H1 (cell line): ENCODE data around the gene EFEMP2. TPM values are rescaled to one million over a fixed set of nuclear protein-coding genes. Genes with fewer than 3 reads are reported as not detected.
"Not testable (repeated sequence)": the region's sequence is repeated elsewhere in the genome, so short reads cannot be mapped to it uniquely, and the experiment has no call there.

ENCODE experiments used
- CTCF ChIA-PET: fragments of 300-600 bp; sonication (Branson Sonifier 250); formaldehyde crosslinking; loops from one replicate; lab custom pipeline; 2021; ENCODE audit not compliant: partially characterized antibody; lab: Charles Lee
- POLR2A ChIA-PET: fragments of 300-600 bp; sonication (Branson Sonifier 250); formaldehyde crosslinking; loops from one replicate; lab custom pipeline; 2021; ENCODE audit warnings: inconsistent platforms; ENCODE audit not compliant: partially characterized antibody; lab: Charles Lee
- DNase-seq, 2 experiments: peaks; one replicate each; pipeline versions ENCODE4 v3.0.0 to v3.0.0-alpha.2; 2010 to 2022; ENCODE audit warnings: low spot score in 2 of 2, low read depth in 1 of 2, mixed read lengths in 1 of 2
- FAIRE-seq: peaks from 2 replicates; lab custom pipeline; 2011; peaks lifted over from hg19 to GRCh38; lab: Jason Lieb, UNC
- H2AFZ ChIP-seq: 2 replicates; pipeline ENCODE4 v1.8.1; 2012; ENCODE audit warnings: low read length, inconsistent platforms
- H2AK5ac ChIP-seq: 2 replicates; pipeline ENCODE4 v1.6.1; 2013; ENCODE audit warnings: low read depth, low read length
- H2BK120ac ChIP-seq: replicated peaks from 2 replicates; pipeline ENCODE3; 2013; ENCODE audit warnings: low read depth, low read length, inconsistent platforms
- H2BK12ac ChIP-seq: 2 replicates; pipeline ENCODE4 v1.6.1; 2013; ENCODE audit warnings: low read depth, low read length
- H2BK15ac ChIP-seq: 2 replicates; pipeline ENCODE4 v1.6.1; 2013; ENCODE audit warnings: low read length
- H2BK20ac ChIP-seq: 2 replicates; pipeline ENCODE4 v1.6.1; 2013; ENCODE audit warnings: low read length
- H2BK5ac ChIP-seq: 2 replicates; pipeline ENCODE4 v1.6.1; 2013; ENCODE audit warnings: low read depth, low read length
- H3K14ac ChIP-seq: 2 replicates; pipeline ENCODE4 v1.6.1; 2013; ENCODE audit warnings: inconsistent platforms; ENCODE audit not compliant: insufficient read length
- H3K18ac ChIP-seq: 2 replicates; pipeline ENCODE4 v1.6.1; 2013; ENCODE audit warnings: low read length; ENCODE audit errors: extremely low read depth
- H3K23ac ChIP-seq: 2 replicates; pipeline ENCODE4 v1.6.1; 2013; ENCODE audit warnings: inconsistent platforms; ENCODE audit not compliant: insufficient read length
- H3K23me2 ChIP-seq: 2 replicates; pipeline ENCODE4 v1.6.1; 2013; ENCODE audit warnings: low read depth, low read length
- H3K27ac ChIP-seq: 2 replicates; pipeline ENCODE4 v1.6.1; 2011; ENCODE audit warnings: low read depth, low read length, inconsistent platforms
- H3K27me3 ChIP-seq, 4 experiments: replicated peaks in 1 of 4; 1 replicate in 1 of 4; 2 replicates in 3 of 4; pipeline versions ENCODE4 v1.6.1 to v1.8.1; 2011 to 2013; ENCODE audit warnings: low read length in 3 of 4, mild to moderate bottlenecking in 3 of 4, inconsistent platforms in 2 of 4, mixed read lengths in 2 of 4, moderate library complexity in 1 of 4; ENCODE audit not compliant: control insufficient read depth in 3 of 4, insufficient read depth in 3 of 4; ENCODE audit errors: extremely low read depth in 1 of 4
- H3K36me3 ChIP-seq, 4 experiments: 2 replicates each; pipeline versions ENCODE4 v1.6.1 to v1.8.1; 2011 to 2013; ENCODE audit warnings: mild to moderate bottlenecking in 4 of 4, low read length in 3 of 4, moderate library complexity in 2 of 4, control low read depth in 1 of 4, inconsistent platforms in 1 of 4; ENCODE audit not compliant: insufficient read depth in 4 of 4, control insufficient read depth in 2 of 4
- H3K4ac ChIP-seq: replicated peaks from 2 replicates; pipeline ENCODE3; 2013; ENCODE audit warnings: low read length, low read depth, mixed read lengths, inconsistent platforms; ENCODE audit not compliant: insufficient read length
- H3K4me1 ChIP-seq, 4 experiments: replicated peaks in 1 of 4; 1 replicate in 1 of 4; 2 replicates in 3 of 4; pipeline versions ENCODE4 v1.6.1 to v1.8.1; 2011 to 2013; ENCODE audit warnings: low read length in 3 of 4, inconsistent platforms in 2 of 4, mixed read lengths in 1 of 4; ENCODE audit not compliant: insufficient read depth in 4 of 4, control insufficient read depth in 3 of 4
- H3K4me2 ChIP-seq, 2 experiments: 2 replicates each; pipeline versions ENCODE4 v1.6.1 to v1.8.1; 2011 to 2013; ENCODE audit warnings: low read depth in 2 of 2, low read length in 2 of 2, control low read depth in 1 of 2, inconsistent platforms in 1 of 2, mild to moderate bottlenecking in 1 of 2; ENCODE audit not compliant: insufficient read depth in 1 of 2
- H3K4me3 ChIP-seq, 4 experiments: fragments of 200-600, 300-600 bp in 1 of 4; sonication (generic), shearing (Covaris generic), sonication (Bioruptor Twin) in 1 of 4; 2 replicates each; pipeline versions ENCODE4 v1.5.1 to v1.8.1; 2011 to 2016; ENCODE audit warnings: low read length in 4 of 4, low read depth in 3 of 4, control low read depth in 2 of 4, inconsistent platforms in 2 of 4, mild to moderate bottlenecking in 2 of 4, mixed read lengths in 1 of 4, moderate library complexity in 1 of 4; ENCODE audit not compliant: insufficient read depth in 2 of 4; ENCODE audit errors: extremely low read depth in 1 of 4
- H3K56ac ChIP-seq: replicated peaks from 2 replicates; pipeline ENCODE3; 2013; ENCODE audit warnings: low read depth, mild to moderate bottlenecking, mixed read lengths, low read length, inconsistent platforms; ENCODE audit not compliant: insufficient read length
- H3K79me1 ChIP-seq: 2 replicates; pipeline ENCODE4 v1.6.1; 2013; ENCODE audit warnings: low read depth, low read length, control low read depth
- H3K79me2 ChIP-seq, 2 experiments: 2 replicates each; pipeline versions ENCODE4 v1.6.1 to v1.8.1; 2012 to 2013; ENCODE audit warnings: low read length in 2 of 2, mild to moderate bottlenecking in 2 of 2, inconsistent platforms in 1 of 2; ENCODE audit not compliant: insufficient read depth in 2 of 2, control insufficient read depth in 1 of 2
- H3K9ac ChIP-seq, 4 experiments: replicated peaks in 1 of 4; 1 replicate in 1 of 4; 2 replicates in 3 of 4; pipeline versions ENCODE4 v1.6.1 to v1.8.1; 2011 to 2013; ENCODE audit warnings: low read depth in 3 of 4, low read length in 3 of 4, control low read depth in 2 of 4, mild to moderate bottlenecking in 2 of 4, moderate library complexity in 2 of 4, inconsistent platforms in 1 of 4; ENCODE audit errors: extremely low read depth in 1 of 4
- H3K9me3 ChIP-seq, 2 experiments: 2 replicates each; pipeline versions ENCODE4 v1.6.1 to v1.8.1; 2012 to 2013; ENCODE audit warnings: mild to moderate bottlenecking in 2 of 2, moderate library complexity in 2 of 2, control low read depth in 1 of 2, inconsistent platforms in 1 of 2, low read depth in 1 of 2, low read length in 1 of 2, mixed read lengths in 1 of 2; ENCODE audit not compliant: insufficient read depth in 2 of 2
- H4K20me1 ChIP-seq, 2 experiments: replicated peaks in 1 of 2; 2 replicates each; pipeline versions ENCODE3 to v1.8.1; 2011 to 2013; ENCODE audit warnings: inconsistent platforms in 2 of 2, low read length in 2 of 2, mild to moderate bottlenecking in 1 of 2; ENCODE audit not compliant: insufficient read depth in 2 of 2, control insufficient read depth in 1 of 2
- H4K5ac ChIP-seq: 2 replicates; pipeline ENCODE4 v1.6.1; 2013; ENCODE audit warnings: low read length, low read depth, mixed read lengths, inconsistent platforms; ENCODE audit not compliant: insufficient read length
- H4K8ac ChIP-seq: 2 replicates; pipeline ENCODE4 v1.8.0; 2013; ENCODE audit warnings: mild to moderate bottlenecking, moderate library complexity, low read length, inconsistent platforms; ENCODE audit not compliant: insufficient read depth; ENCODE audit errors: extremely low read depth
- H4K91ac ChIP-seq: replicated peaks from 2 replicates; pipeline ENCODE3; 2013; ENCODE audit warnings: low read length, mixed read lengths, inconsistent platforms; ENCODE audit not compliant: insufficient read length
- CTBP2 ChIP-seq: IDR thresholded peaks from 2 replicates; pipeline ENCODE4 v1.7.0; 2011; ENCODE audit warnings: borderline replicate concordance, mild to moderate bottlenecking, moderate library complexity, mixed read lengths, low read length; ENCODE audit not compliant: insufficient read depth, insufficient read length
- NANOG ChIP-seq: IDR thresholded peaks from 2 replicates; pipeline ENCODE4 v1.6.1; 2011; ENCODE audit warnings: low read length, low read depth, mild to moderate bottlenecking, inconsistent platforms; ENCODE audit not compliant: insufficient read depth, poor library complexity, severe bottlenecking
- POLR2A ChIP-seq, 2 experiments: IDR thresholded peaks; 1 replicate in 1 of 2; 2 replicates in 1 of 2; pipeline ENCODE4 v1.6.1; 2011; ENCODE audit warnings: low read depth in 2 of 2, low read length in 2 of 2, mild to moderate bottlenecking in 2 of 2; ENCODE audit errors: control extremely low read depth in 1 of 2
- RNF2 ChIP-seq: fragments of 200-900, 300-1000 bp; sonication (generic); IDR thresholded peaks from 2 replicates; pipeline ENCODE4 v1.7.1; 2016; ENCODE audit warnings: borderline replicate concordance, low read depth, mild to moderate bottlenecking, antibody characterized with exemption, low read length; ENCODE audit not compliant: poor library complexity, severe bottlenecking; ENCODE audit errors: missing control alignments
- SP4 ChIP-seq: IDR thresholded peaks from 2 replicates; pipeline ENCODE4 v1.6.1; 2012; ENCODE audit warnings: low read length, inconsistent platforms
- polyA plus RNA-seq, 7 experiments: library from polyadenylated mRNA; depleted of rRNA in 3 of 7; stranded (reverse) in 5 of 7; unstranded in 2 of 7; fragments of >200 nt in 5 of 7; fragments of 200-250 nt in 2 of 7; gene quantifications; 1 replicate in 5 of 7; 2 replicates in 1 of 7; 4 replicates in 1 of 7; pipeline versions ENCODE4 v1.2.1 to v1.2.3, GENCODE V29; 2011 to 2013; ENCODE audit warnings: missing spikeins in 2 of 7, mixed read lengths in 2 of 7
- total RNA-seq: library from RNA; stranded (reverse); fragmentation: NEBNext Ultra II Directional; extraction: Animal tissue kit (Norgen Biotek cat#: 25700); gene quantifications from 2 replicates; pipeline ENCODE4 v1.2.1, GENCODE V29; 2021
- TF ChIP-seq, protein P1 (sequence below): IDR thresholded peaks from 2 replicates; pipeline ENCODE4 v1.6.1; 2011; ENCODE audit warnings: low read length, improper control_type of control experiment
- TF ChIP-seq, protein P2 (sequence below): IDR thresholded peaks from 2 replicates; pipeline ENCODE4 v1.6.1; 2011; ENCODE audit warnings: low read depth, mild to moderate bottlenecking, low read length; ENCODE audit not compliant: insufficient read depth

EFEMP2 gene
- total and polyA plus RNA-seq, 2 of the 8 experiments (the other 6 are each of a cell fraction or from before 2014, with no cell fraction given): 8.8 to 17.2 TPM

- TF ChIP-seq SP4 (peak; percentile 94; the same call in 1 of the 2 replicates), NANOG (no peak), POLR2A (IDR thresholded peaks at IDR 0.05; ENCODE audit: control extremely low read depth in 1 of 2, low read depth in 2 of 2, low read length in 2 of 2) (peak in 1 of 2 experiments; percentile 41; a peak in 1 of 3 replicates), CTBP2 (no peak), RNF2 (no peak)
- TF ChIP-seq, protein P1, sequence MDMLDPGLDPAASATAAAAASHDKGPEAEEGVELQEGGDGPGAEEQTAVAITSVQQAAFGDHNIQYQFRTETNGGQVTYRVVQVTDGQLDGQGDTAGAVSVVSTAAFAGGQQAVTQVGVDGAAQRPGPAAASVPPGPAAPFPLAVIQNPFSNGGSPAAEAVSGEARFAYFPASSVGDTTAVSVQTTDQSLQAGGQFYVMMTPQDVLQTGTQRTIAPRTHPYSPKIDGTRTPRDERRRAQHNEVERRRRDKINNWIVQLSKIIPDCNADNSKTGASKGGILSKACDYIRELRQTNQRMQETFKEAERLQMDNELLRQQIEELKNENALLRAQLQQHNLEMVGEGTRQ: peak; percentile 60; the same call in 1 of the 2 replicates
- TF ChIP-seq, protein P2, sequence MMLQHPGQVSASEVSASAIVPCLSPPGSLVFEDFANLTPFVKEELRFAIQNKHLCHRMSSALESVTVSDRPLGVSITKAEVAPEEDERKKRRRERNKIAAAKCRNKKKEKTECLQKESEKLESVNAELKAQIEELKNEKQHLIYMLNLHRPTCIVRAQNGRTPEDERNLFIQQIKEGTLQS: peak; percentile 72
Observed at GRCh38 chr11:65833297-65834030, 39.1 kb downstream of the EFEMP2 start, which contains the start of gene SNX32 (continued).

GRCh38 chr11:65832231-65832630, 40.4 kb downstream of the EFEMP2 start:
- H3K9me3 ChIP-seq, H3K79me2 ChIP-seq, H4K20me1 ChIP-seq, H3K23ac ChIP-seq, H3K4ac ChIP-seq, H3K9ac ChIP-seq, H3K4me3 ChIP-seq, H3K14ac ChIP-seq, H4K91ac ChIP-seq, H2BK12ac ChIP-seq, H3K18ac ChIP-seq, H3K79me1 ChIP-seq, H3K27me3 ChIP-seq, H3K4me1 ChIP-seq, H2AFZ ChIP-seq, H3K36me3 ChIP-seq, H2BK20ac ChIP-seq, H3K56ac ChIP-seq, H4K8ac ChIP-seq, DNase-seq, FAIRE-seq, H4K5ac ChIP-seq, H3K27ac ChIP-seq, H2BK5ac ChIP-seq, H2BK120ac ChIP-seq, H2BK15ac ChIP-seq: not testable (repeated sequence)
- peaks cover 22% of the 10 kb centered on the region for H3K23me2 ChIP-seq
- H3K4me2 ChIP-seq: peak overlapping the region in 1 of 2 experiments; percentile 100; a peak in 1 of 4 replicates
- ChIA-PET POLR2A (interaction anchor here (0.6 to 4.0 kb wide), 8 partner anchors 9 to 146 kb away, joined by 3 to 30 read pairs (median 8); partner anchors contain the start of genes CFL1, KAT5 and MUS81), CTCF (interaction anchor here (0.6 to 3.9 kb wide), 20 partner anchors 9 to 227 kb away, joined by 3 to 52 read pairs (median 4); partner anchors contain the start of genes AP5B1, FIBP, KAT5 and MUS81)
- 0 out of 2 replicates have a peak overlapping the region, but pooled peaks have one; percentile 45 for H2AK5ac ChIP-seq
